Stimulated activated CD8-positive, alpha-beta memory T cell treated with anti-CD3 and anti-CD28 coated beads, Interleukin-4, amount 100 ng/mL, for 1 hour (primary cell): Measurements from ENCODE around the gene TAF1D.
"Not testable (repeated sequence)": the region's sequence is repeated elsewhere in the genome, so short reads cannot be mapped to it uniquely, and the experiment has no call there.

Source experiments
- DNase-seq, 2 donors: peaks; one replicate each; pipeline ENCODE4 v3.0.0-alpha.2; 2020; ENCODE audit warnings: low read depth in 2 of 2, low spot score in 1 of 2

The TAF1D gene, protein sequence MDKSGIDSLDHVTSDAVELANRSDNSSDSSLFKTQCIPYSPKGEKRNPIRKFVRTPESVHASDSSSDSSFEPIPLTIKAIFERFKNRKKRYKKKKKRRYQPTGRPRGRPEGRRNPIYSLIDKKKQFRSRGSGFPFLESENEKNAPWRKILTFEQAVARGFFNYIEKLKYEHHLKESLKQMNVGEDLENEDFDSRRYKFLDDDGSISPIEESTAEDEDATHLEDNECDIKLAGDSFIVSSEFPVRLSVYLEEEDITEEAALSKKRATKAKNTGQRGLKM

DNA sequence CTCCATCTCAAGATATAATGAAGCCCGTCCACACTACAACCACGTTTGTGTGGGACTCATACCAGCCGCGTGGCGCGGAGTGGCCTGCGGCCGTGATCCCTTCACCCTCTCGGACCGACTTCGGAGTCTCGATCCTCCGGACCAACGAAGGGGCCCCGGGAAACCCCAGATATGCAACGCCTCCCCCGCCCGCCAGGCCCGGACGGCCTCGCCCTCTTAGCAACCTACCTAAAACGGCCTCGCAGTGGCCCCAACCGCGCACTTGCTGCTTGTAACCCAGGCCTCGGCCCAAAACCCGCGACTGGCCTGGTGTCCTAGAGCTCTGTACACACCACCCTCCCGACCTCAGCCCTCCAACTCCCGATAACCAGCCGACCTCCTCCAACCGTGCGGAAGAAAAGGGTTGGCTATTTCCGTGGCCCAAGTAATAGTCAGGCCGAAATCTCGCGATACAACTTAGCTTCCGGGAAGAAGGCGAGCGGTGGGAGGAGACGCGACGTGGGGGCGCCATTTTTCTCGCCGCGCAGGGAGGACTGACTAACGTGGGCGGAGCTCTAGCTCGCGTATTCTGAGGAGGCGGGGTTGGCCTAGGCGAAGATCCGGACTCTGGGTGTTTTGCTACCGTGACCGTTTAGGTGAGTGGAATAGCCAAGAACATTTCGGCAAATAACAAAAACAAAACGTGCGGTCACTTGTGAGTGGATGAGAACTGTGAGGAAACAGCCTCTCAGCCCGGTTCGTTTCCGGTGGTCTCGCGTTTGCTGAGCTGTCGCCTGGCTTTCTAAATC lies at the start of gene TAF1D, which contains the start of gene C11orf54:
Gene TAF1D (minus strand): TSS at position 402 of the 788 bp plus-strand sequence. CDS start 2,191 bp downstream, outside the sequence.
Gene C11orf54 (plus strand): TSS at position 579 of the 788 bp plus-strand sequence. CDS start 5,722 bp downstream, outside the sequence.
- peak; percentile 92 to 93 for DNase-seq

DNA sequence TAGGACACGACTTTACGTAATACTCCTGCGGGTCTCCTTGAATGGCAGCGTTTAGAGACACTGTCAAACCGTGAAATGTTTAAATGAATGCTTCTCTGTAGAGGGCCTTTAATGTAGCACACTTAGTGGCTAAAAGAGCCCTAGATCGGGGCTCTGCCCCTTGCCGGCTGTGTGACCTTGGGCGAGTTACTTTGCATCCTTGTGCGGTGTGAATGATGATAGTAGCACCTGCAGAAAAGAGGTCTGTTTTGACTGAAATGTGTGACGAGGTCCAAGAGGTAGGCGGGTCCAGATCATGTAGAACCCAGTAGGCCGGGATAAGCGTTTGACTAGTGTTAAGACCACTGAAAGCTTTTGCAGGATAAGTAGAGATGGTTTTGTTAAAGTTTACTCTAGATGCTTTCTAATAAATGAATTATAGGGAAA lies 43.7 kb upstream of the TAF1D start:
- DNase-seq: no peak

DNA sequence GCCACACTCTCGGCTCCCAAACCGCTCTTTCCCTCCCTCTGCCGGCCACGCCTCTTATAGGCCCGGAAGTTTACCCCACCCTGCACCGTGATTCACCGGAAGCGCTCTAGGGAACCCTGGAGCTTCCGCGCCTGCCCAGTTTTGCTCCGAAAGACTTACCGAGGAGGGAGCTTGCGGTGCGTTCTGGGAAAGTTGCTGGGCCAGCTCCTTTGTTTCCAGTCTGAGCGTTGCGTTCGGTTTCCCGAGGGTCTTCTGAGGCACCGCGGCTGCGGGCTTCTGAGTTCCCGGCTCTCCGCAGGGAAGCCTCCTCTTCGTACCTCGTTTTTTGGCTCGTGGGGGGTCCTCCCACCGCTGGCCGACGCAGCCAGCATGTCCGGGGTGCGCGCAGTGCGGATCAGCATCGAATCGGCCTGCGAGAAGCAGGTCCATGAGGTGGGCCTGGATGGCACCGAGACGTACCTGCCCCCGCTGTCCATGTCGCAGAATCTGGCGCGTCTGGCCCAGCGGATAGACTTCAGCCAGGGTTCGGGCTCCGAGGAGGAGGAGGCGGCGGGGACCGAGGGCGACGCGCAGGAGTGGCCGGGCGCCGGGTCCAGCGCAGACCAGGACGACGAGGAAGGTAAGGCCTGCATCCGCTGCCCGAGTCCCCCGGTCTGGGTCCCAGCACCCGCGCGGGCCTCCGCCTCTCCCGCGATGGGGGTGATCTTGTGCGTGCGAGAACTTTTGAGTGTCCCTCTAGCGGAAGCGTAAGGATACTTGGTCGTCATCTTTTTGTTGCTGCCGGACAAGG lies 43.0 kb upstream of the TAF1D start, which contains the start of gene MED17:
Gene MED17 (plus strand): TSS at position 138 of the 790 bp plus-strand sequence. CDS start 232 bp downstream, at position 370.
- peak; percentile 76 to 78 for DNase-seq

DNA sequence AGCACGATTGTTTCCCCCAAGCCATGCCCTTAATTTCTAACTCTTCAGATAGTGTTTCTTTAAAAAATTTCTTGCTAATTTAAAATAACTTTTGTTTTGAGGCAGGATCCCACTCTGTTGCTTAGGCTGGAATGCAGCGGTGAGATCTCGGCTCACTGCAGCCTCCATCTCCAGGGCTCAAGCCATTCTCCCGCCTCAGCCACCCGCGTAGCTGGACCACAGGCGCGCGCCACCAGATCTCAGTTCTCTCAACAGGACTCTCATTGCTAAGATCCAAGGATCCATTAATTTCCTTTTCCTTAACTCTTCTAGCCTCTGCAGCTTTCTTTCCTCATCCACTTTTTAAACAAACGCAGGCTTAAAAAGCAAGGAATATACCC lies 42.5 kb upstream of the TAF1D start:
- DNase-seq: peak in 1 of 2 donors; percentile 3

DNA sequence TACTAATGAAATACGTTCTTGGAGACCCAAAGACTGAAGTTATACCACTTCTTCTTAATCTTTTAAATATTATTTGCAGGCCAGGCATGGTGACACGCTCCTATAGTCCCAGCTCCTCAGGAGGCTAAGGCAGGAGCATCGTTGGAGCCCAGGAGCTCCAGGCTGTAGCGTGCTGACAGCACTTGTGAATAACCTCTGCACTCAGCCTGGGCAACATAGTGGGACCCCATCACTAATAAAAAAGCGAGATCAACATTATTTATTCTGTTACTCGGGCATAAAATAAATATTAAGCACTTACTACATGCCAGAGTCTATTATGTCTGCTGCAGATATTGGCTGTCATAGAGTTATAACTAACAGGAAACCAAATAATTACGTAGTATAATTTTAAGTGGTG lies 42.1 kb upstream of the TAF1D start:
- no peak for DNase-seq

DNA sequence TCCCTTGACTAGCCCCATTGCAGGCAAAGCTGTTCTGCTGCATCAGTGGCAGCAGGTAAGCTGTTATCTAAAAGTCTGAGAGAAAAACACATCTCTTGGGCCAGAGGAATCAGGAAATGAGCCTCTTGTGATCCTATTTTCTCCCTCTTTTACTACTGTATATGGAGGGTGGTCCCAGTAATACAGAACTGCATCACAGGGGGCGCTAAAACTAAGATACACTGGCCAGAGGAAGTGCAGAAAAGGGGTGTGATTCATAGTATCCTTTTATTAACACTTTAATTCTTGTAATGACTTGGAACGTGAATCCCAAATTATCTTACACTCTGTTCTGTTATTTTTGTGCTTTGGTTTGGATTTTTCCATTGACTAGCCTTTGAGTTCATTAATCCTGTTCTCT lies 34.0 kb upstream of the TAF1D start:
- DNase-seq: no peak

DNA sequence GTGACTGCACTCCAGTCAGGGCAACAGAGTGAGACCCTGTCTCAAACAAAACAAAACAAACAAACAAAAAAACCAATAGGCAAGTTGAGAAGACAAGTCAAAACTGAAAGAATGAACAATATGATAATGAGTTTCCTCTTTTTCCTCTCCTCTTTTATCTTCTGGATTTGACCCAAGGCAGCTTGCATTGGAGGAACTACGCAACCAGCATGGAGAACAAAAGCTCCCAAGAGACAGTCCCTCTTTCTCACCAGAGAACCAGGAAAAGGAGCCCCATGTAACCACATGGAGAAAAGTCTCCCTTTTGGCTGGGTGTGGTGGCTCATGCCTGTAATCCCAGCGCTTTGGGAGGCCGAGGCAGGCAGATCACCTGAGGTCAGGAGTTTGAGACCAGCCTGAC lies 33.3 kb upstream of the TAF1D start:
- not testable (repeated sequence) for DNase-seq

DNA sequence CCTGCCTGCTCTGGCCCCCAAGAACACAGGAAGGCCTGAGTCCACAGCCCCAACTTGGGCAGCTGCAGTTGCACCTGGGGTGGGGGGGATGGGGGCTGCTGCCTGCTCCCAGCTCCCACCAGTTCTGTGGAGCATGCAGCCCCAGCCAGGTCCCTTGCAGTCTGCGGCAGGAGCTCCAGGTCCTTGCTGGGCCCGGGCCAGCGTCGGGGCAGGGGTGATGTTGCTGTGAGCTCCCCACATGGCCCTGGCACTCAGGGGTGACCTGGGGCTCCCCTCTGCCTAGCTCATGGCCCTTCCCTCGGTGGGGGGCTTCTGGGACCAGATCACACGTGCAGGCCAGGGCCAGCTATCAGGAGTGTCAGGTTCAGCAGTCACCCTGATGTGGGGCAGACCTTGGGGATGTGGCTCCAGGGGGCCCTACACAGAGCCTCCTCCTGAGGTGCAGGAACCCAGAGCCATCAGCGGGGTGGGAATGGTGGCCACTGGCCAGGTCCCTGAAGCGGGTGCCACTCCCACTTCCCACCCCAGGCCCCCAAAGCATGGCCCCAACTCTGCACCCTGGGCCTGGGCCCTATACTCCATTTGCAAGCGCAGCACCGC lies 32.4 kb upstream of the TAF1D start:
- no peak for DNase-seq

DNA sequence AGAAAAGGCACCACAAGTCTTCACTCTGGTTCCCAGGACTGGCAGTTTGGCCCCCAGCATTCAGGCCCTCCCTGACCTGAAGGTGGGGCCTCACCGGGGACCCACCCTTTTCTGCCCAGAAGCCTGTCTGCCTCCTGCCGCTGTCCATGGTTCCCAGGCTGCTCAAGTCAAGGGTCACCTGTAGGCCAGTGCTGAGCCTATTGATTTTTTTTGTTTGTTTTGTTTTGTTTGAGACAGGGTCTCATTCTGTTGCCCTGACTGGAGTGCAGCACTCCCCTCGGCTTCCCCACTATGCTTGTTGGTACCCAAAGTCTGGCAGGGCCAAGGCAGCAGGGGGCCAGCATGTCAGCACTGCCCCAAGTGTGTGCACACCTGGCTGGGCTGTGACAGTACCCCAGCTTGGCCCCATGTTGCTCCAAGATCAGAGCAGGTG lies 31.8 kb upstream of the TAF1D start:
- DNase-seq: no peak

DNA sequence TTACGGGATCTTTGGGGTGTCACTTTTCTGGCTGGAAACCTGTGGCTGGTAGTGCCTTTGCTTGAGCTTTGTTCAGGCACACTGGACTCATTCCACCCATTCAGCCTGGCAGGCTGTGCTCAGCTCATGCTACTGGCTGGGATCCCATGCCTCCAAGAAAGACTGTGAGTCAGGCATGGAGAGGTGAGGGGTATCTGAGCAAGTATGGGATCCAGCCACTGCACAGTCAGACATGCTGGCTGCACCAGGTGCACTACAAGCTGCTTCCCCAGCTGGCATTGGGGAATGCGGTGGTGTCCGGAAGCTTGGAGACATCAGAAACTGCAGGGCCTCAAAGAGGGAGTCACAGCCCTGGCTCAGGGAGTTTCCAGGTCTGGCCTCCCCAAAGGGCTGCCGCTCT lies 30.8 kb upstream of the TAF1D start:
- DNase-seq: no peak

DNA sequence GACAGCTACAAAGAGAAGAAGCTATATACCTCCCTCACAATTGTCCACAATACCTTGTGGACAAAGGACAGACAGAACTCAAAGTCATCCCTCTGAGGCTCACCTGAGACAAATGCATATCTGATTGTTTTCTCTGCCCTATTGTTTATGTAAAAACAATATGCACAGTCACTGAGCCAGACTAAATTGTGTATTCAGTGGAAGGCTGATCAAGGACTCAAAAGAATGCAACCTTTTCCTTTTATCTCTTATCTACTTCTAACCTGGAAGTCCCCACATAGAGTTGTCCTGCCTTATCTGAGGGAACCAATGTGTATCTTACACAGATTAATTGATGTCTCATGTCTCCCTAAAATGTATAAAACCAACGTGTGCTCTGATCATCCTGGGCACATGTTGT lies 28.9 kb upstream of the TAF1D start:
- DNase-seq: no peak

DNA sequence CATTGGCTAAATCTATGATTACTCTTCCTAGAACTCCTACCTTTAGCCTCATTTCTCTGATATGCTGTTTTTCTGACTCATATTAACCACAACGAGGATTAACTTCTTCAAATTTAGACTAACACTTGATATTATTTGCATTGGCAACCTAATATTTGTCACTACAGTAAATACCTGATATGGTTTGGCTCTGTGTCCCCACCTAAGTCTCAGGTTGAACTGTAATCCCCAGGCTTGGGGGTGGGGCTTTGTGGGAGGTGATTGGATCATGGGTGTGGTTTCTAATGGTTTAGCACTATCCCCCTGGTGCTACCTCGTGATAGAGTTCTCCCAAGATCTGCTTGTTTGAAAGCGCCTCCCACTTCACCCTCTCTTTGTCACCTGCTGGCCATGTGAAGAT lies 25.7 kb upstream of the TAF1D start:
- no peak for DNase-seq

DNA sequence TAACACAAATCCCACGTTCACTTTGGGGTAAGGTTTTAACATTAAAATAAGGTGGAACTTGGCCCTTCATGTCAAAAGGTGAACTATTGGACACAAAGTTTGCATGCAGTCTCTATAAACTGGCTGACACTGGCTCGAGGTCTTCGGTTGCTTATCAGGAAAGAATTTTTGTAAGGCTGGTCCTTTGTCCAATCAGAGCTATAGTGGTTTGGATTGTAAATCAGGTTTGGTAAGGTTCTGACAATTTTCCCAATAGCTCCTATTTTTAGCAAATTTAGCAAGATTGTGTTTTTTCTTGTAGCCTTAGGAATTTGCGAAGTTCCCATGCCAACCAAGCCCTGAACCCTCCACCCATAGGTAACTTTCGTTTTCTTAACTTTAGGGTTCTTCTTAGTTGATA lies 25.2 kb upstream of the TAF1D start:
- DNase-seq: no peak

DNA sequence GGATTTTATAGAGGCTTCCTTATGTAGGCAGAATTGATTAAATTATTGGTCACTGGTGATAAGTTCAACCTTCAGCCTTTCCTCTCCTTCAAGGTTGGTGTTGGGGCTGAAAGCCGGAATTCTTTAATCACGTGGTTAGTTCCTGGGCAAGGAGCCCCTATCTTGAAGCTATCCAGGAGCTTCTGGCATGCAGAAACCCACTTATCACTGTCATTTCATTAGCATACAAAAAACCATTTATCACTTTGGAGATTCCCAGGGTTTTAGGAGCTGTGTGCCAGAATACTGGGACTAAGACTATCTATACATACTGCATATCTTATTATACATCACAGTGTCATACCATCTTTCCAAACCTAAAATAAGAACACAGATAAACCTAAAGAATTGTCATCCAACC lies 24.3 kb upstream of the TAF1D start:
- no peak for DNase-seq

DNA sequence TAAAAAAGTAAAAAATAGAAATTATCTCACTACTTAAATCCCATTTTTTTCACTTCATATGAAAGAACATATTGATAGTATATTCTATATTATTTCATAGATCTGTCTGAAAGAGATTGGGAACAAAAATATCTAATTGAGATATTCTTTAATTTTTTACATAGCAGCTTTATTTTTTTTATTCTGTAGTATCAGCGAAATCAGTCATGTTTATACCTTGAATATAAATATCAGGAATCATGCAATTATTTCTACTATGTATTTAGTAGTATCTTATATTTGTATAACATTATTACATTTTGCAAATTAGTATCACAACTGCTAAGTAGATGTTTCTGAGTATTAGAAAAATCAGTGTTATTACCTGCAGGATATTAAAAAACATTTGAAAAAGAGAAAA lies 20.6 kb upstream of the TAF1D start:
- no peak for DNase-seq

DNA sequence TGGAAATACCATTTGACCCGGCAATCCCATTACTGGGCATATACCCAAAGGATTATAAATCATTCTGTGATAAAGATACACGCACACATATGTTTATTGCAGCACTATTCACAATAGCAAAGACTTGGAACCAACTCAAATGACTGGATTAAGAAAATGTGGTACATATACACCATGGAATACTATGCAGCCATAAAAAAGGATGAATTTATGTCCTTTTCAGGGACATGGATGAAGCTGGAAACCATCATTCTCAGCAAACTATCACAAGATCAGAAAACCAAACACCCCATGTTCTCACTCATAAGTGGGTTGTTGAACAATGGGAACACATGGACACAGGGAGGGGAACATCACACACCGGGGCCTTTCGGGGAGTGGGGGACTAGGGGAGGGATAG lies 17.8 kb upstream of the TAF1D start:
- not testable (repeated sequence) for DNase-seq

DNA sequence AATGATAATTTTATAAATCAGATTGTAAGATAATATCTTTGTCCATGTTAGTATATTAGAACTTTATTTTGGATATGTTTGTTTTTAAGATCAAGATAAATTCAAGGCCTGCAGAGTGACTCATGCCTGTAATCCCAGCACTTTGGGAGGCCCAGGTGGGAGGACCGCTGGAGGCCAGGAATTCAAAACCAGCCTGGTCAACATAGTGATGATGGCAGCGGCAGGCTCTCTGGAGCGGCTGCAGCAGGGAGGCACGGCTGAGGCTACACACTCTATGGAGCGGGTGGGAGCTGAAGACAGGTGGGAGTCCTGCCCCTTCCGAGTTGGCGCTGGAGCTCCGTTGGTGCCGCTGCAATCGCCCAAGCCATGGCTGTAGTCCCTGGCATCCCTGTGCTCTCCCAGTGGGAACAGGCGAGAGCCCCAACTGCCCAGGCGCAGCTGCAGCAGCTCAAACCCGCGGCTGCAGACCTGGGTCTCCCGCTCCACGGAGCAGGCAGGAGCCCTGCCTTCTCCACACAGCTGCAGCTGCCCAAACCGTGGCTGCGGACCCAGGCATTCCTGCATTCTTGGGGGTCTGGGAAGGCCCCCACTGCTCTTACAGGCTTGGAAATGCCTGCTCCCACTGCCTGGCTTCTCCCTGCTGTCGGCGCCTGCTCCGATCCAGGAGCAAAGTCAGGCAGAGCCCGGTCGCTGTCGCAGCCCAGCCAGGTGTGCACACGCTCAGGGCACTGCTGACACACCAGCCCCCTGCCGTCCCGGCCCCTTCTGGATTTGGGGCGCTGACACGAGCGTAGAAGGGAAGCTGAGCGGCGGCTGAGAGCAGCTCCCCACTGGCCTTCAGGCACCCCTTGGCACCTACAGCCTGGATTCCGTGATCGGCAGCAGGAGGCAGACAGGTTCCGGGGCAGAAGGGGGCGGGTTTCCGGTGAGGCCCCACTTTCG lies 16.9 kb upstream of the TAF1D start:
- no peak for DNase-seq

DNA sequence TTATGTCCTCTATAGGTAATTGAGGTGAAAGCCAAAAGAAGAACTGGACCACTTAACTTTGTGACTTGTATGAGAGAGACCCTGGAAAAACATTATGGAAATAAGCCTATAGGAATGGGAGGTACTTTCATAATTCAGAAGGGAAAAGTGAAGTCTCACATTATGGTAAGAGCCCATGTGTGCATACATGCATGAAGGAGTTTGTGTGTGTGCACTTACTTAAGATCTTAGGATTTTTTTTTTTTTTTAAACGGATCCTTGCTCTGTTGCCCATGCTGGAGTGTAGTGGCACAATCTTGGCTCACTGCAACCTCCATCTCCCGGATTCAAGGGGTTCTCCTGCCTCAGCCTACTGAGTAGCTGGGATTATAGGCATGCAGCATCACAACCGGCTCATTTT lies 16.0 kb upstream of the TAF1D start:
- no peak for DNase-seq

DNA sequence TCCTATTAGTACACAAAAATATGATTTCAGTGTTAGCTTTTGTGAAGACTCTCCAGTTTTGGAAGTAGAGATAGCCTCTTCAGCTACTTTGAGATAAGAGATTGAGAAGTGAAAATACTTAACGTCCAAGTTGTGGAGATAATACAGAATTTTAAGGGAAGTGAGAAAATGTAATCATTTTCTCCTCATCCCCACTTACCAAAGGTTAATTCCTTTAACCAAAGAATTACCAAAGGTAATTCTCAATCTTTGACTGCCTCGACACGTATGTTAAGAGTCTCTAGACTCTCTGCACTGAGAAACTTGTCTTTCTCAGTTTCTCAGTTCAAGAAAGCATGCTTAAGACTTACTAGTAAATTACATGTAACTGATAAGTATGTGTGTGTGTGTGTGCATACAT lies 15.5 kb upstream of the TAF1D start:
- DNase-seq: no peak

DNA sequence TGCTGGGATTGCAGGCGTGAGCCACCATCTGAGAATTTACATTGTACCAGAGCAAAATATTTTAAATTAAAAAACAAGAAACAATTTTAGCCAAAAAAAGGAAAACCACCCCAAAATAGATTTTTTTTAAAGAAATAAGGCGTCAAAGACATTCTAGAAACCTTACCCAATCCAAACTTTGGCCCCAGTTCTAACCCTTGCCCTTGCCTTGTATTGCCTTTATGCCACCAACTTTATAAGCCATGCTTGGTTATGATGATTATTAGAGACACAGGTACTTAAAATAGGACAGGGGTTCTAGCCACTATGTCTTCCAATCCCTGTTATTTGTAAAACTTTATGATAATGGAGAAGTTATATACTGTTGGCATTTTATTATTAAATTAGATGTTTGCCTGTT lies 11.9 kb upstream of the TAF1D start:
- DNase-seq: no peak
